Left lobe of liver (tissue), 2 donors: ENCODE data around the gene MYO1D. TPM values are rescaled to one million over a fixed set of nuclear protein-coding genes. Genes with fewer than 3 reads are reported as not detected.
"Not testable (repeated sequence)": the region's sequence is repeated elsewhere in the genome, so short reads cannot be mapped to it uniquely, and the experiment has no call there.

Experiments
- ATAC-seq: fragments of 200-7000 bp; cut with Tn5 transposase; one replicate; pipeline ENCODE4 v1.9.1; 2020; ENCODE audit warnings: mild to moderate bottlenecking, moderate library complexity
- DNase-seq: peaks from one replicate; pipeline ENCODE4 v3.0.0-alpha.2; 2020; ENCODE audit warnings: low spot score
- total RNA-seq: library from RNA; stranded (reverse); gene quantifications from one replicate; pipeline ENCODE4 v1.2.1, GENCODE V29; 2021
- donor health status: DM: no; HTN: no; CAD: no; lungs with moderate emphysema.
- donor health status: DM: no; HTN: yes; CAD: no.

Gene MYO1D
- total RNA-seq, 1 donor from 2014 or later, result 18.4 TPM

- DNase-seq (no peak), ATAC-seq (no peak)
Observed at GRCh38 chr17:32555611-32556310, 321.2 kb downstream of the MYO1D start.

DNA sequence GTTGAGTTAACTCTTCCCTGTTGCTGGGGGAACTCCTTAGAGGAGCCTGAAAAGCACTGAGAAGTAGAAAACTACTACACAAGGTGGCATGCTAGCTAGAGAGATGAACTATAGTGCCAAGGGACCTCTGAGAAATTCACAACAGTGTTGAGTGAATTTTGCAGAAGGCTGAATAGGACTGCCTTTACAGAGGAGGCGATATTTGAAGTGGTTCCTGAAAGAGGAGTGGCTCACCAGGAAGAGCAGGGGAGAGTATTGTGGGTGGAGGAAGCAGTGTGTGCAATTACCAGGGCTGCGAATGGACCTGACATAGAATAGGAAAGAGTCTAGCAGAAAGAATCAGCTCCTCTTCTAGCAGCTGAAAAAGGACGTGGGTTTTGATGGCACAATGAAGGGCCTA, 323.8 kb downstream of the MYO1D start:
- no peak for DNase-seq
- no peak for ATAC-seq

GRCh38 chr17:32552280-32552679, 324.6 kb downstream of the MYO1D start:
- no peak for DNase-seq

DNA sequence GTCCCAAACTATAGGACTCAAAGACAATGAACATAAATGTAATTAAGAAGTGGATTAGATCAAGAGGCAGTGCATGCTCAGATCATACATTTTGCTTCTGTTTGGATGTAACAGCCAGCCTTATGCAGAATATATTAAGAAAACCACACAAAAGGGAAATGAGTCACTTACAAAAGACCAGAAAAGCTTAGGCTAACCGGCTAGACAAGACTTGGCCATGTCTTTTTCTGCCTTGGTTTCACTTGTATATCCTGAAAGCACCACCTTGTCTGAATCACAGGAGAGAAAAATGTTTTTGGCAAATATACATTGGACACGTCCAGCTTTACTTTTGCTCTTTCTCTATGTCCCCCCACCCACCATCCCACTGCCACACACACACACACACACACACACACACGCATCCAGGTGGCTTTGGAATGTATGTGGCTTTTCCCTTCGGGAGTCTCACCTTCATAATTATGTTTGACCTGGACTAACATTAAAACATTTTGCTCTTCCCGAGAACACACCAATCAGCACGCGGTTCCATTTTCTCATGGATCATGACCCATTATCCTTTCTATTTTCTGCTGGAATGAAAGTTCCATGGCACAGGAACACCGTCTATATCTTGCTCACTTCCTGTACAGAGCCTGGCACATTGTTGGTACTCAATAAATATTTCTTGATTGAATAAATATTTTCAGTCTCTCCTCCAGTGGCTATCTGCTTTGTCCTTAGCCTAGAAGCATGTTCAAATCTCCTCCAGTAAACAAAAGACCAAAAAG, 325.6 kb downstream of the MYO1D start:
- no peak for DNase-seq
- no peak for ATAC-seq

More at GRCh38 chr17:32552280-32552679, 324.6 kb downstream of the MYO1D start:
- ATAC-seq, result no peak

DNA sequence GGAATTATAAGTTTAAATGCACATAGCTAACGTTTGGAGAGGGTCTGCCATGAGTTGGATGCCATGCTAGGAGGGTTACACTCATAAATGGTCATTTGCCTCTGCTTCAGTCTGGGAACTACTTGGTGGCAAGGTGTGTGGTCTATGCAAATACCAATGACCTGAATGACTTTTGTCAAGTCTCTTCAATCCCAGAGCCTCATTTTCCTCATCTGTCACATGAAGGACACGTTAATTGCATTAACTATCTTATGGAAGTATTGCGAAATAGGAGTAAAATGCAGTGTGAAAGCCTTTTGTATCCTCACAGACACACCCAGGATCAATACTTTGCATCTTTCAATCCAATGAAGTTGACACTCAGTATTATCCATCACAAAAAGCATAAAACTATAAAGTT, 327.4 kb downstream of the MYO1D start:
- ATAC-seq (no peak), DNase-seq (no peak)

DNA sequence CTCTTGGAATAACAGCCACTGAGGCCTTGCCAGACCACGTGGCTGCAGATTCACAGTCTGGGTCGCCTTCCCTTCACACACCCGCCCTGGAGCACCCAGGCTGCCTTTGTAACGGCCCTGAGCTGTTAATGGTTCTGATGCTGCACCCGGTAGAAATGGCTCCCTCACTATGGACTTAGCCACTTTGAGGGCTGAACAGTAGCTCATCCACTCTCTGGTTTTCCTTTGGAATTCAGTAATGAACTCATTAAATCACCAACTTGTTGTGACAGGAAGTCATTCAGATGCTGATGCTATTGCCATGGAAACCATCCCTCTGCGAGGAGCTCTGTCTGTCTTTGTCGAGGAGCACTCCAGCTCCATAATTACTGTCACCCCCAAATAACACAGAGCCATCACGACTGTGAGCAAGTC, 330.9 kb downstream of the MYO1D start:
- no peak for DNase-seq
- ATAC-seq, result no peak

DNA sequence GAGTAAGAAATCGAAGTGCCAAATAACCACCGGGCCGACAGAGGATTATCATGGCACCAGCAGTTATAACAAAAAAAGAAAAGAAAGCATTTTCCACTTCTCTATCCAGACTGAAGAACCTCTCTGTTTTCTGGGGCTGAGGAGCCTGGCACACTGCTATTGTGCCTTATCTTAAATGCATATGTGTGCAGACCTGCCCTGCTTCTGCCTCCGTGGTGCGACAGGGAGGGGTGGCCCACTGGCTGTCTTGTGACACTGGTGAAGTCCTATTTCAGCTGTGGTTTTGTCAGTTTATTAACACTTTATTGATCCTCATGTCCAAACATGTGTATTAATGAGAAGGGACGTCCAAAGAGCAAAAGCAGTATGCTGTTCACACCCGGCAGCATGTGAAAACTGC, 334.7 kb downstream of the MYO1D start:
- ATAC-seq (no peak), DNase-seq (no peak)

- ATAC-seq (no peak), DNase-seq (no peak)
Observed at GRCh38 chr17:32541640-32542039, 335.3 kb downstream of the MYO1D start.

DNA sequence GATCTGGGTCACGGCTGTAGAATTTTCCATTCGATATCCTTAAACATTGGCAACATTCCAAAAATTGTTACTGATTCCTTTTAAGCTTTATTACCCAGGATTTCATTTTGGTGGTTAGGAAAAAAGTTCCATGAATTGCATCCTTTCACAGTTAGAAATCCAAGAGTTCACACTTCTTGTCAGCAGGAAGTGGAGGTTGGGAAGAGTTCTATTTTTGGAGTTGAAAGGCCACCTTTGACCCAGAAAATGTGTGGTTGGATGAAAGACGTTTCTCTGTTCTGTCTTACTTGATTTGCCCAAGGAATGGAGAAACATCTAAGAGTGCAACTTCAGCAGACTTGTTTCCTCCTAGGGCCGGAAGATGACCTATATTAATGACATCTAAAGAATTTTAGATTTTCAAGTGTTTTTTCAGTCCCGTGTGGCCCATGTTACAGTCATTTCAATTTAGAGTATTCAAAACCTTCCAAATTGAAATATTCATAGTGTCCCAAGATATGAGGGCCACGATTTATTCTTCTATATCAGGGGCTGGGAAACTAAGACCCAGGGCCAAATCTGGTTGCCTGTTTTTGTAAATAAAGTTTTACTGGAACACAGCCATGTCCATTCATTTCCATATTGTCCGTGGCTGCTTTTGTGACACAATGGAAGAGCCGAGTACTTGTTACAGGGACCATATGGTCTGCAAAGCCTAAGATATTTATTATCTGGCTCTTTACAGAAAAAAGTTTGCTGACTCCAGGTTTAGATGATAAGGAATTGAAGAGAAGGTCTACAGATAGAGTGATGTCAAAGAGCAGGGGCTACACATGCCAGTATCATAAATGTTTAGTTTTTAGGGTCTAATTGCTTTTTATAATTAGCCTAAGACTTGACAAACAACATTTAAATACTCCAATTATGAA, 339.9 kb downstream of the MYO1D start:
- ATAC-seq (no peak), DNase-seq (no peak)

- no peak for ATAC-seq
- DNase-seq, result no peak
Observed at GRCh38 chr17:32533296-32533695, 343.6 kb downstream of the MYO1D start.

- ATAC-seq, result no peak
- DNase-seq, result no peak
Observed at GRCh38 chr17:32529604-32530003, 347.3 kb downstream of the MYO1D start.

GRCh38 chr17:32528825-32529224, 348.1 kb downstream of the MYO1D start:
- no peak for ATAC-seq
- DNase-seq, result no peak

- DNase-seq (no peak), ATAC-seq (no peak)
Observed at GRCh38 chr17:32527146-32527545, 349.8 kb downstream of the MYO1D start.

DNA sequence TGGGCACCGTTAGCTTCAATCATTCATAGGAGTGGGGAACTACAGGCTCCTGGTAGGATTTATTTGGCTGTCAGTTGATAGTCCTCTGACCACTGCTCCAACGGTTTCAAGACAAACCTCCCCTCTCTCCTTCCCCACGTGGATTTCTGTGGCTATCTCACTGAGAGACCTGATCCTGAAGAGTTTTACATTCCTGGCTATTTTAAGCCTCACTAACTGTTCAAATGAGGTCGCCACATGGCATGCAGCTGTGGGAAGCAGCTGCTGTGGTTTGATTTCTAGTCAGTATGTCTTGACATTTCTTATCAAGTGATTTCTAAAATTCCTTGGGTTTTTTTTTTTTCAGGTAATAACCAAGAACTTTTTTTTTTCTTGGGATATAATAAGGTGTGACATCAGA, 351.8 kb downstream of the MYO1D start:
- ATAC-seq, result no peak

DNA sequence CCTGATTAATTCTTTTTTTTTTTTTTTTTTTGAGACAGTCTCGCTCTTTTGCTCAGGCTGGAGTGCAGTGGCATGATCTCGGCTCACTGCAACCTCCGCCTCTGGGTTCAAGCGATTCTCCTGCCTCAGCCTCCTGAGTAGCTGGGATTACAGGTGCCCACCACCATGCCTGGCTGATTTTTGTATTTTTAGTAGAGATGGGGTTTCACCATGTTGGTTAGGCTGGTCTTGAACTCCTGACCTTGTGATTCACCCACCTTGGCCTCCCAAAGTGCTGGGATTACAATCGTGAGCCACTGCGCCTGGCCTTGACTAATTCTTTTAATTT, 352.4 kb downstream of the MYO1D start:
- ATAC-seq, DNase-seq: not testable (repeated sequence)

More for the DNA sequence above, 351.8 kb downstream of the MYO1D start:
- no peak for DNase-seq

DNA sequence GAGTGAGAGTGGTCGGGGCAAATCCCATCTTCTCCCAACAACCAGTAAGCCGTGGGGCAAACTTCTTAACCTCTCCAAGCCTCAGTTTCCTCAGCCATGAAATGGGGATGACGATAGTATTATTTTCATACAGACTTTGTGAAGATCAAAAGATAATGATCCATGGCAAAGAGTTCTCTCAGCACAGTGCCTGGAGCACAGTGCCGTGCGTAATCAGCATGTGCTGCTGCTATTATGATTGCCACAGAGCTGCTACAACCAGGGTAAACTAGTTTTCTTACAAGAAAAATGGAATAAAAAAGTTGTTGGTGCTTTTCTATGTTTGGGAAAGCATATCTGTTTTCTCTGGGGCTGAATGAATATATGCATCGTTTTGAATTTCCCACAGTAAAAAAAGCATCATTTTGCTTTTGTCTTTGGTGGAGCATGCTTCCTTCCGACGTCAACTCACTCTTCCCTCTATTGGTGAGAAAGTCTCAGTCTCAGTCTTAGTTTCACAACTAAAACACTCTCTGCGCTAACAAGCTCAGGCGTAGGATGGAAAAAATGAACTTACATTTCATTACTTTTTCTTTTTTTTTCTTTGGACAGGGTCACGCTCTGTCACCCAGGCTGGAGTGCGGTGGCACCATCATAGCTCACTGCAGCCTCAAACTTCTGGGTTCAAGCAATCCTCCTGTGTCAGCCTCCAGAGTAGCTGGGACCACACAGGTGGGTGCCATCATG, 352.9 kb downstream of the MYO1D start:
- DNase-seq (no peak), ATAC-seq (no peak)

GRCh38 chr17:32523017-32523680, 353.8 kb downstream of the MYO1D start:
- ATAC-seq, result no peak
- DNase-seq, result no peak

- DNase-seq (no peak), ATAC-seq (no peak)
Observed at GRCh38 chr17:32520737-32521404, 356.1 kb downstream of the MYO1D start.

GRCh38 chr17:32520104-32520701, 356.7 kb downstream of the MYO1D start:
- DNase-seq (no peak), ATAC-seq (peak; percentile 54)
